Parathyroid adenoma (tissue), 2 donors: Measurements from ENCODE around the gene SGMS1.

Source experiments
- H2AFZ ChIP-seq: fragments of 300-600 bp; sonication (generic); one replicate; pipeline ENCODE4 v1.7.0; 2017; ENCODE audit warnings: antibody characterized with exemption, mild to moderate bottlenecking
- H3K27ac ChIP-seq: fragments of 300-600 bp; sonication (generic); one replicate; pipeline ENCODE4 v1.7.0; 2017
- H3K27me3 ChIP-seq: fragments of 300-600 bp; sonication (generic); one replicate; pipeline ENCODE4 v1.7.0; 2017; ENCODE audit warnings: low read length; ENCODE audit not compliant: control insufficient read depth, insufficient read depth
- H3K36me3 ChIP-seq: fragments of 300-600 bp; sonication (generic); one replicate; pipeline ENCODE4 v1.7.0; 2017; ENCODE audit warnings: low read length; ENCODE audit not compliant: control insufficient read depth, insufficient read depth
- H3K4me1 ChIP-seq: fragments of 300-600 bp; sonication (generic); one replicate; pipeline ENCODE4 v1.7.0; 2017; ENCODE audit warnings: control low read depth
- H3K4me2 ChIP-seq: fragments of 300-600 bp; sonication (generic); one replicate; pipeline ENCODE4 v1.7.0; 2017; ENCODE audit warnings: low read length
- H3K4me3 ChIP-seq: fragments of 300-600 bp; sonication (generic); one replicate; pipeline ENCODE4 v1.7.0; 2017; ENCODE audit warnings: low read depth, low read length
- H3K79me2 ChIP-seq: fragments of 300-600 bp; sonication (generic); one replicate; pipeline ENCODE4 v1.7.0; 2017; ENCODE audit warnings: control low read depth
- H3K9ac ChIP-seq: fragments of 300-600 bp; sonication (generic); one replicate; pipeline ENCODE4 v1.7.0; 2017; ENCODE audit warnings: mild to moderate bottlenecking
- H3K9me3 ChIP-seq: fragments of 300-600 bp; sonication (generic); one replicate; pipeline ENCODE4 v1.7.0; 2017; ENCODE audit warnings: low read length; ENCODE audit not compliant: control insufficient read depth
- CTCF ChIP-seq: fragments of 300-600 bp; sonication (generic); IDR thresholded peaks from one replicate; pipeline ENCODE4 v1.7.0; 2017; ENCODE audit warnings: antibody characterized with exemption, mild to moderate bottlenecking
- donor health status: primary hyperparathyroidism.

SGMS1 gene

GRCh38 chr10:50541317-50541716, 82.4 kb downstream of the SGMS1 start:
- H3K4me1 ChIP-seq, result peaks cover 44% of the 10 kb centered on the region
- no peak overlapping the region for H3K9ac ChIP-seq
- H3K36me3 ChIP-seq, result no peaks in the 10 kb centered on the region
- peaks cover 68% of the 10 kb centered on the region for H3K79me2 ChIP-seq
- H3K4me3 ChIP-seq, result no peak overlapping the region
- H2AFZ ChIP-seq, result no peak overlapping the region
- H3K9me3 ChIP-seq, result no peaks in the 10 kb centered on the region
- H3K27me3 ChIP-seq, result no peaks in the 10 kb centered on the region
- no peak overlapping the region for H3K27ac ChIP-seq
- no peak for TF ChIP-seq CTCF
- H3K4me2 ChIP-seq, result no peak overlapping the region

- Histone ChIP-seq H3K4me2 (no peak overlapping the region), H3K4me1 (peaks cover 44% of the 10 kb centered on the region), H3K9me3 (no peaks in the 10 kb centered on the region), H3K27ac (no peak overlapping the region), H3K4me3 (no peak overlapping the region), H3K79me2 (peaks cover 67% of the 10 kb centered on the region), H2AFZ (no peak overlapping the region), H3K9ac (no peak overlapping the region), H3K27me3 (no peaks in the 10 kb centered on the region), H3K36me3 (no peaks in the 10 kb centered on the region)
- no peak for TF ChIP-seq CTCF
These were observed 83.0 kb downstream of the SGMS1 start for GRCh38 chr10:50540826-50541122.

GRCh38 chr10:50540069-50540825, 83.5 kb downstream of the SGMS1 start:
- no peaks in the 10 kb centered on the region for H3K27me3 ChIP-seq
- no peak overlapping the region for H3K4me2 ChIP-seq
- H3K27ac ChIP-seq, result no peak overlapping the region
- no peaks in the 10 kb centered on the region for H3K9me3 ChIP-seq
- H3K36me3 ChIP-seq, result no peaks in the 10 kb centered on the region
- H2AFZ ChIP-seq, result no peak overlapping the region
- H3K4me3 ChIP-seq, result no peak overlapping the region
- TF ChIP-seq CTCF, result no peak
- peaks cover 67% of the 10 kb centered on the region for H3K79me2 ChIP-seq
- peaks cover 41% of the 10 kb centered on the region for H3K4me1 ChIP-seq
- H3K9ac ChIP-seq, result no peak overlapping the region

- Histone ChIP-seq H3K27me3 (no peaks in the 10 kb centered on the region), H3K79me2 (peaks cover 61% of the 10 kb centered on the region), H3K4me1 (peaks cover 26% of the 10 kb centered on the region), H2AFZ (no peak overlapping the region), H3K4me3 (no peak overlapping the region), H3K27ac (peak overlapping the region; percentile 0), H3K9me3 (no peaks in the 10 kb centered on the region), H3K9ac (no peak overlapping the region), H3K4me2 (no peak overlapping the region), H3K36me3 (no peaks in the 10 kb centered on the region)
- no peak for TF ChIP-seq CTCF
These were observed 85.0 kb downstream of the SGMS1 start for GRCh38 chr10:50538555-50539398.
